ENCODE measurements around the gene DPY19L2. TPM values are rescaled to one million over a fixed set of nuclear protein-coding genes. Genes with fewer than 3 reads are reported as not detected.
"Not testable (repeated sequence)": the region's sequence is repeated elsewhere in the genome, so short reads cannot be mapped to it uniquely, and the experiment has no call there.

Gene DPY19L2
- 1 to 10 TPM in 1 of 2 experiments, under 1 TPM in 1; 0.91 to 1.1 TPM for total RNA-seq

- CTCF ChIA-PET: interaction anchor here (0.9 to 1.3 kb wide), 2 partner anchors 97 to 118 kb away, joined by 3 read pairs; no protein-coding TSS in a partner anchor
- H3K9me3 Mint-ChIP-seq: no peaks in the 10 kb centered on the region
- H3K36me3 Mint-ChIP-seq (ENCODE audit: low read depth): no peaks in the 10 kb centered on the region
- peak within 1 kb of the TSS; percentile 79 for H3K4me3 Mint-ChIP-seq
- peaks cover 29% of the 10 kb centered on the region for H3K27me3 Mint-ChIP-seq (ENCODE audit: low read depth)
- peak within 1 kb of the TSS; percentile 36 for H3K27ac Mint-ChIP-seq
- DNase-seq: peak; percentile 69
- H3K4me1 Mint-ChIP-seq (ENCODE audit: low read depth): peaks cover 10% of the 10 kb centered on the region
- intact Hi-C loops (cut with micrococcal nuclease): loop anchor here (1.0 to 5.0 kb wide), 7 partner anchors 99 to 734 kb away; partner anchors contain the start of genes RXYLT1, SRGAP1 and XPOT
Observed at GRCh38 chr12:63668028-63668799, at the start of gene DPY19L2. Gene DPY19L2 (minus strand): TSS chr12:63668493. CDS start chr12:63668393, 100 bp downstream.

GRCh38 chr12:63716891-63717290, 48.6 kb upstream of the DPY19L2 start:
- H3K27me3 Mint-ChIP-seq (ENCODE audit: low read depth); DNase-seq; H3K27ac Mint-ChIP-seq; H3K36me3 Mint-ChIP-seq (ENCODE audit: low read depth); H3K4me3 Mint-ChIP-seq; intact Hi-C loops (cut with micrococcal nuclease); H3K9me3 Mint-ChIP-seq: not testable (repeated sequence)
- peaks cover 18% of the 10 kb centered on the region for H3K4me1 Mint-ChIP-seq (ENCODE audit: low read depth)
- CTCF ChIA-PET: interaction anchor here (0.6 to 0.7 kb wide), 2 partner anchors 61 to 752 kb away, joined by 3 to 7 read pairs; no protein-coding TSS in a partner anchor

- intact Hi-C loops (cut with micrococcal nuclease); H3K27ac Mint-ChIP-seq; H3K9me3 Mint-ChIP-seq; H3K27me3 Mint-ChIP-seq (ENCODE audit: low read depth); DNase-seq; H3K4me3 Mint-ChIP-seq; CTCF ChIA-PET; H3K36me3 Mint-ChIP-seq (ENCODE audit: low read depth): not testable (repeated sequence)
- H3K4me1 Mint-ChIP-seq (ENCODE audit: low read depth): peaks cover 20% of the 10 kb centered on the region
Observed at GRCh38 chr12:63715107-63715625, 46.9 kb upstream of the DPY19L2 start.

- H3K27me3 Mint-ChIP-seq (ENCODE audit: low read depth); H3K9me3 Mint-ChIP-seq; CTCF ChIA-PET; H3K36me3 Mint-ChIP-seq (ENCODE audit: low read depth); H3K27ac Mint-ChIP-seq; H3K4me3 Mint-ChIP-seq; intact Hi-C loops (cut with micrococcal nuclease); DNase-seq: not testable (repeated sequence)
- H3K4me1 Mint-ChIP-seq (ENCODE audit: low read depth): peaks cover 20% of the 10 kb centered on the region
Observed at GRCh38 chr12:63714409-63714808, 46.1 kb upstream of the DPY19L2 start.

GRCh38 chr12:63713681-63714075, 45.4 kb upstream of the DPY19L2 start:
- H3K4me3 Mint-ChIP-seq; H3K9me3 Mint-ChIP-seq; CTCF ChIA-PET; DNase-seq; intact Hi-C loops (cut with micrococcal nuclease); H3K36me3 Mint-ChIP-seq (ENCODE audit: low read depth); H3K27ac Mint-ChIP-seq; H3K27me3 Mint-ChIP-seq (ENCODE audit: low read depth): not testable (repeated sequence)
- H3K4me1 Mint-ChIP-seq (ENCODE audit: low read depth): peaks cover 20% of the 10 kb centered on the region

GRCh38 chr12:63712979-63713680, 44.8 kb upstream of the DPY19L2 start:
- H3K36me3 Mint-ChIP-seq (ENCODE audit: low read depth); DNase-seq; H3K9me3 Mint-ChIP-seq; H3K27ac Mint-ChIP-seq; intact Hi-C loops (cut with micrococcal nuclease); H3K4me3 Mint-ChIP-seq; CTCF ChIA-PET; H3K27me3 Mint-ChIP-seq (ENCODE audit: low read depth): not testable (repeated sequence)
- peaks cover 20% of the 10 kb centered on the region for H3K4me1 Mint-ChIP-seq (ENCODE audit: low read depth)

- H3K9me3 Mint-ChIP-seq; CTCF ChIA-PET; H3K36me3 Mint-ChIP-seq (ENCODE audit: low read depth); H3K27me3 Mint-ChIP-seq (ENCODE audit: low read depth); H3K27ac Mint-ChIP-seq; intact Hi-C loops (cut with micrococcal nuclease); DNase-seq; H3K4me3 Mint-ChIP-seq: not testable (repeated sequence)
- H3K4me1 Mint-ChIP-seq (ENCODE audit: low read depth): peaks cover 20% of the 10 kb centered on the region
Observed at GRCh38 chr12:63712376-63712974, 44.2 kb upstream of the DPY19L2 start.

GRCh38 chr12:63711339-63711738, 43.0 kb upstream of the DPY19L2 start:
- H3K27me3 Mint-ChIP-seq (ENCODE audit: low read depth); H3K27ac Mint-ChIP-seq; DNase-seq; CTCF ChIA-PET; H3K36me3 Mint-ChIP-seq (ENCODE audit: low read depth); intact Hi-C loops (cut with micrococcal nuclease); H3K9me3 Mint-ChIP-seq; H3K4me3 Mint-ChIP-seq: not testable (repeated sequence)
- peaks cover 20% of the 10 kb centered on the region for H3K4me1 Mint-ChIP-seq (ENCODE audit: low read depth)

GRCh38 chr12:63706336-63706735, 38.0 kb upstream of the DPY19L2 start:
- intact Hi-C loops (cut with micrococcal nuclease): no loop called here
- Mint-ChIP-seq H3K4me3 (no peak overlapping the region), H3K9me3 (no peaks in the 10 kb centered on the region), H3K4me1 (ENCODE audit: low read depth) (no peaks in the 10 kb centered on the region), H3K27ac (no peak overlapping the region), H3K27me3 (ENCODE audit: low read depth) (no peaks in the 10 kb centered on the region), H3K36me3 (ENCODE audit: low read depth) (no peaks in the 10 kb centered on the region)
- DNase-seq: no peak
- CTCF ChIA-PET: no interaction called here

- CTCF ChIA-PET, DNase-seq: not testable (repeated sequence)
Observed at GRCh38 chr12:63699678-63700382, 31.5 kb upstream of the DPY19L2 start.

GRCh38 chr12:63699011-63699410, 30.7 kb upstream of the DPY19L2 start:
- H3K4me3 Mint-ChIP-seq; H3K27ac Mint-ChIP-seq; CTCF ChIA-PET; H3K9me3 Mint-ChIP-seq; DNase-seq; intact Hi-C loops (cut with micrococcal nuclease); H3K4me1 Mint-ChIP-seq (ENCODE audit: low read depth); H3K36me3 Mint-ChIP-seq (ENCODE audit: low read depth); H3K27me3 Mint-ChIP-seq (ENCODE audit: low read depth): not testable (repeated sequence)

More at GRCh38 chr12:63699678-63700382, 31.5 kb upstream of the DPY19L2 start:
- H3K9me3 Mint-ChIP-seq; H3K27ac Mint-ChIP-seq; H3K4me1 Mint-ChIP-seq (ENCODE audit: low read depth); H3K27me3 Mint-ChIP-seq (ENCODE audit: low read depth); H3K36me3 Mint-ChIP-seq (ENCODE audit: low read depth); intact Hi-C loops (cut with micrococcal nuclease); H3K4me3 Mint-ChIP-seq: not testable (repeated sequence)

GRCh38 chr12:63690837-63691236, 22.5 kb upstream of the DPY19L2 start:
- H3K27me3 Mint-ChIP-seq (ENCODE audit: low read depth); DNase-seq; H3K27ac Mint-ChIP-seq; H3K4me3 Mint-ChIP-seq; H3K36me3 Mint-ChIP-seq (ENCODE audit: low read depth); H3K4me1 Mint-ChIP-seq (ENCODE audit: low read depth); H3K9me3 Mint-ChIP-seq; intact Hi-C loops (cut with micrococcal nuclease): not testable (repeated sequence)
- CTCF ChIA-PET: interaction anchor here (0.6 kb wide), 1 partner anchor 110 kb away, joined by 4 read pairs; no protein-coding TSS in a partner anchor

Data from activated naive CD4-positive, alpha-beta T cell treated with anti-CD3 and anti-CD28 coated beads for 36 hours (primary cell).